HCT116 (cell line): Measurements from ENCODE around the gene KCNK2.

Experiments
- CBX3 ChIP-seq: IDR thresholded peaks from 2 replicates; pipeline ENCODE4 v1.6.1; 2012; ENCODE audit warnings: low read depth
- CTCF ChIP-seq, 3 experiments: fragments of 200-600 bp in 1 of 3; sonication (generic) in 1 of 3; IDR thresholded peaks in 2 of 3; conservative IDR thresholded peaks in 1 of 3; 2 replicates each; pipeline ENCODE4 v1.5.1; 2012 to 2017; ENCODE audit warnings: low read depth in 2 of 3, low read length in 2 of 3, antibody characterized with exemption in 1 of 3, borderline replicate concordance in 1 of 3, control low read depth in 1 of 3, mild to moderate bottlenecking in 1 of 3, mixed read lengths in 1 of 3, mixed run types in 1 of 3, moderate library complexity in 1 of 3; ENCODE audit not compliant: insufficient read depth in 1 of 3
- EZH2 ChIP-seq: fragments of 200-600 bp; sonication (generic); IDR thresholded peaks from 2 replicates; pipeline ENCODE4 v1.6.1; 2017; ENCODE audit warnings: antibody characterized with exemption, mixed run types
- JUND ChIP-seq: IDR thresholded peaks from 2 replicates; pipeline ENCODE4 v1.6.1; 2012
- POLR2A ChIP-seq: IDR thresholded peaks from 2 replicates; pipeline ENCODE4 v1.7.0; 2011; ENCODE audit warnings: borderline replicate concordance; ENCODE audit not compliant: insufficient read depth, insufficient read length; ENCODE audit errors: extremely low read depth
- POLR2AphosphoS5 ChIP-seq: IDR thresholded peaks from 2 replicates; pipeline ENCODE4 v1.6.1; 2011; ENCODE audit warnings: mild to moderate bottlenecking, low read depth, low read length, moderate library complexity
- TCF7L2 ChIP-seq: IDR thresholded peaks from 2 replicates; pipeline ENCODE4 v1.7.0; 2011; ENCODE audit warnings: borderline replicate concordance, inconsistent platforms; ENCODE audit not compliant: insufficient read depth, insufficient read length; ENCODE audit errors: extremely low read depth

GRCh38 chr1:215267495-215267894 lies 185.0 kb downstream of the KCNK2 start:
- TF ChIP-seq CTCF (IDR thresholded peaks at IDR 0.05 in 2 of 3, conservative IDR thresholded peaks at IDR 0.05 in 1 of 3; ENCODE audit: borderline replicate concordance in 1 of 3, insufficient read depth in 1 of 3, low read depth in 2 of 3, low read length in 2 of 3) (no peak), TCF7L2 (no peak), POLR2AphosphoS5 (no peak), JUND (no peak), EZH2 (no peak), POLR2A (no peak), CBX3 (no peak)
